Nephron progenitor cell (in vitro differentiated cells): Measurements from ENCODE around the gene PTPRD.

ENCODE experiments used
- DNase-seq: peaks from one replicate; pipeline ENCODE4 v3.0.0; 2021
- H3K27ac Mint-ChIP-seq: 2 replicates; pipeline ENCODE4 v1.8.0; 2021; ENCODE audit warnings: mild to moderate bottlenecking, moderate library complexity, mixed read lengths
- H3K27me3 Mint-ChIP-seq: 2 replicates; pipeline ENCODE4 v1.8.0; 2021; ENCODE audit warnings: mild to moderate bottlenecking, low read depth, mixed read lengths; ENCODE audit not compliant: poor library complexity
- H3K36me3 Mint-ChIP-seq: 2 replicates; pipeline ENCODE4 v1.8.0; 2021; ENCODE audit warnings: low read depth, mixed read lengths
- H3K4me1 Mint-ChIP-seq: 2 replicates; pipeline ENCODE4 v1.8.0; 2021; ENCODE audit warnings: mixed read lengths
- H3K4me3 Mint-ChIP-seq: 2 replicates; pipeline ENCODE4 v1.8.0; 2021; ENCODE audit warnings: mild to moderate bottlenecking, moderate library complexity, mixed read lengths
- H3K9me3 Mint-ChIP-seq: 2 replicates; pipeline ENCODE4 v1.8.0; 2021; ENCODE audit warnings: mild to moderate bottlenecking, moderate library complexity, mixed read lengths
- TF ChIP-seq, protein P1 (sequence below): fragments of 200-600 bp; sonication (generic); IDR thresholded peaks from 2 replicates; pipeline ENCODE4 v1.5.0; 2021; ENCODE audit warnings: antibody characterized with exemption

The PTPRD gene

DNA sequence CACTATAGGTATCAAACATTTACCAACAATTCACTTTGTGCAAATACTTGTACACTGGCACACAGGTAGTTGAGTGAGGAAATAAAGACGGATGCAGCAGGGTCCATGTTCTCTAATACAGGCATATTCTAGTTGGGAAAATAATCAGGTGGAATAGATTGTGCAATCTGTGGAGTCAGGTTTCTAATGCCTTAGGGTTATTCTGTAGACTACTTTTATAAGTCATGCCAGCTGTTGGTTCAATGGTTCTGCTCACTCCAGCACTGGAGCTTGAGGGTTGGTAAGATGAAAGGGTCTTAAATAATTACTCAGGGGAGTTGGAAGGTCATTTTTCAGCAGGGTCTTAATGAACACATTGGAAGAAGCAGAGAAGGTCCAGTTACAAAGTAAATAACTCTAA is 2123.0 kb downstream of the PTPRD start:
- TF ChIP-seq, protein P1, sequence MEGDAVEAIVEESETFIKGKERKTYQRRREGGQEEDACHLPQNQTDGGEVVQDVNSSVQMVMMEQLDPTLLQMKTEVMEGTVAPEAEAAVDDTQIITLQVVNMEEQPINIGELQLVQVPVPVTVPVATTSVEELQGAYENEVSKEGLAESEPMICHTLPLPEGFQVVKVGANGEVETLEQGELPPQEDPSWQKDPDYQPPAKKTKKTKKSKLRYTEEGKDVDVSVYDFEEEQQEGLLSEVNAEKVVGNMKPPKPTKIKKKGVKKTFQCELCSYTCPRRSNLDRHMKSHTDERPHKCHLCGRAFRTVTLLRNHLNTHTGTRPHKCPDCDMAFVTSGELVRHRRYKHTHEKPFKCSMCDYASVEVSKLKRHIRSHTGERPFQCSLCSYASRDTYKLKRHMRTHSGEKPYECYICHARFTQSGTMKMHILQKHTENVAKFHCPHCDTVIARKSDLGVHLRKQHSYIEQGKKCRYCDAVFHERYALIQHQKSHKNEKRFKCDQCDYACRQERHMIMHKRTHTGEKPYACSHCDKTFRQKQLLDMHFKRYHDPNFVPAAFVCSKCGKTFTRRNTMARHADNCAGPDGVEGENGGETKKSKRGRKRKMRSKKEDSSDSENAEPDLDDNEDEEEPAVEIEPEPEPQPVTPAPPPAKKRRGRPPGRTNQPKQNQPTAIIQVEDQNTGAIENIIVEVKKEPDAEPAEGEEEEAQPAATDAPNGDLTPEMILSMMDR, result no peak
- Mint-ChIP-seq H3K27ac (peak overlapping the region; percentile 6), H3K36me3 (peaks cover 68% of the 10 kb centered on the region), H3K9me3 (no peaks in the 10 kb centered on the region), H3K4me3 (no peak overlapping the region), H3K4me1 (peaks cover 15% of the 10 kb centered on the region), H3K27me3 (no peaks in the 10 kb centered on the region)
- DNase-seq, result no peak

DNA sequence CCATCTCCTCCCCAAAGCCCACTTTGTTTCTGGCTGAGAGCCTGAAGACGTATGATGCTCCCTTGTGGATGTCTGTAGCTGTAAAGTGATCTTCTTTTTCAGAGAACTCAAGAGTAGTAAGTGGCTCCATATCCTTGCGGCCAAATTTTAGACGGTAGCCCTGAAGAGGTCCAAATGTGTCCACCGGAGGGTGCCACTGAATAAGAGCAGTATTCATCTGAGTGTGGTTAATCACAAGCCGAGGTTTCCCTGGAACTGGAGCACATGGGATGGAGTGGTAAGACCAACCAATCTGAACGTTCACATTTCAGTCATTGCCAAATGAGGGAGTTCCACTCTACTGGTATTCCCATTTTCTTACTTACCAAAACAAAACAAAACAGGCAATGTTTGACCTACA is 2126.7 kb downstream of the PTPRD start:
- Mint-ChIP-seq H3K36me3 (peaks cover 72% of the 10 kb centered on the region), H3K27ac (no peak overlapping the region), H3K4me3 (no peak overlapping the region), H3K9me3 (peaks cover 8% of the 10 kb centered on the region), H3K27me3 (no peaks in the 10 kb centered on the region), H3K4me1 (peaks cover 15% of the 10 kb centered on the region)
- peak; percentile 21 for DNase-seq
- TF ChIP-seq, protein P1, result peak; percentile 33

DNA sequence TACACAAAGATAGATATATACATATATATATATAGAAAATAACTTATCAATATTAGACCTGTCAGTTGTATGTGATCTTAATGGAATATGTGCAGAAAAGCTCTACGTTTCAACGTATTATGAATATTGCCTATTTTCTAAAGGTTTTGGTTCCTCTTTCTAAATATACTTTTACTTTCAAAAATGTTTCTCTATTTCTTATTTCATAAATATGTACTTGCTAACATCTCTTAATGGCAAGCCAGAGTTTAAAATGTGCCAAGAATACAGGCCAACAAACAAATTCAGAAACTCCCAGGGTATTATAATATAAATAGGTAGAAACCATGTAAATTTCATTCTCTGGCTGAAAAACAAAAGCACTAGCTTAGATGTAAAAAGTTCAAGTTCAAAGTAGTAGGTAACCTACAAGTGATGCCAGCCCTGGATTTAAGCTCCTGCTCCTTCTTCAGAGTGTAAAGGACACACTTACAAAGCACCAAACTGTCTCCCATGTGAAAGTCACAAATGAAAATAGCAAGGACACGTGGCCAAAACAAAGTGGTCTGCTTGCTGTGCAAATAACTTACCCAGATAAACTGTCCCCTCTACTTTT is 2128.1 kb downstream of the PTPRD start:
- no peak for DNase-seq
- Mint-ChIP-seq H3K27ac (no peak overlapping the region), H3K27me3 (no peaks in the 10 kb centered on the region), H3K4me1 (peaks cover 15% of the 10 kb centered on the region), H3K4me3 (no peak overlapping the region), H3K36me3 (peaks cover 75% of the 10 kb centered on the region), H3K9me3 (peaks cover 8% of the 10 kb centered on the region)
- TF ChIP-seq, protein P1, result no peak

DNA sequence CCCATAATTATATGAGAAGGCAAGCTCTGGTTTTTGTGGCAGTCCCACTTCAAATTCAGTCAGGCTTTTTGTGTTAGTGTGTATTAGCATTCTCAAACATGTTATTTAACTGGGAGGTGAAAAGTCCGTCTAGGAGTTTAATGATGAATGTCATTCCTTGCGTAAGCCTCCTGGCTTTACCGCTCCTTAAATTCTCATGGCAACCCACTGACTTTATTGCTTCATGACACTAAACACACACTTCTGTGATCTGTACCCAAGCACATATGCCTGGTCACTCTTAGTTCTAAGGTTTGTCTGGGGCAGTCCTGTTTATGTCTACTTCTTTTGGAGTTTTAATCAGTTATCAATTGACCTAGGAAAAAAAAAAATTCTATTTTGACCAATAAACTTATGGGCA is 2135.4 kb downstream of the PTPRD start:
- Mint-ChIP-seq H3K27ac (no peak overlapping the region), H3K4me3 (no peak overlapping the region), H3K9me3 (peaks cover 12% of the 10 kb centered on the region), H3K36me3 (peaks cover 38% of the 10 kb centered on the region), H3K27me3 (no peaks in the 10 kb centered on the region), H3K4me1 (peaks cover 21% of the 10 kb centered on the region)
- DNase-seq, result no peak
- TF ChIP-seq, protein P1, result no peak

DNA sequence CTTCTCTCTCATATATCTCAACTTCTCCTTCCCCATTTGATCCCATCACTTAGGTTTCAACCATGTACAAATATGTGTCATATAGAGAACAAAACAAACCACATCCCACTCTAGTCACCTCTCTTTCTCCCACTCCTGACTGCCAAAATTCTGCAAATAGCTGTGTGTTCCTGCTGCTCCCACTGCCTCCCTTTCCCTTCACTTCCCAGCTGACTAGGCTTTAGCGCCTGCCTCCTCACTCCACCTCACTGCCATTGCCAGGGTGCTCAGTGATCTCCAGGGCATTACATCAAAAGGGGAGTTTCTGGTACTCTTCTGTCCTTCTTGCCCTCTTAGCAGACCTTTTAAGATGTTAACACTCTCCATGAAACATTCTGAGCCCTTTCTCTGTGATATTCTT is 2137.9 kb downstream of the PTPRD start:
- H3K9me3 Mint-ChIP-seq, result peaks cover 3% of the 10 kb centered on the region
- H3K27ac Mint-ChIP-seq, result no peak overlapping the region
- H3K4me3 Mint-ChIP-seq, result no peak overlapping the region
- H3K4me1 Mint-ChIP-seq, result peaks cover 15% of the 10 kb centered on the region
- no peaks in the 10 kb centered on the region for H3K27me3 Mint-ChIP-seq
- H3K36me3 Mint-ChIP-seq, result peaks cover 40% of the 10 kb centered on the region
- no peak for DNase-seq
- TF ChIP-seq, protein P1, result no peak

DNA sequence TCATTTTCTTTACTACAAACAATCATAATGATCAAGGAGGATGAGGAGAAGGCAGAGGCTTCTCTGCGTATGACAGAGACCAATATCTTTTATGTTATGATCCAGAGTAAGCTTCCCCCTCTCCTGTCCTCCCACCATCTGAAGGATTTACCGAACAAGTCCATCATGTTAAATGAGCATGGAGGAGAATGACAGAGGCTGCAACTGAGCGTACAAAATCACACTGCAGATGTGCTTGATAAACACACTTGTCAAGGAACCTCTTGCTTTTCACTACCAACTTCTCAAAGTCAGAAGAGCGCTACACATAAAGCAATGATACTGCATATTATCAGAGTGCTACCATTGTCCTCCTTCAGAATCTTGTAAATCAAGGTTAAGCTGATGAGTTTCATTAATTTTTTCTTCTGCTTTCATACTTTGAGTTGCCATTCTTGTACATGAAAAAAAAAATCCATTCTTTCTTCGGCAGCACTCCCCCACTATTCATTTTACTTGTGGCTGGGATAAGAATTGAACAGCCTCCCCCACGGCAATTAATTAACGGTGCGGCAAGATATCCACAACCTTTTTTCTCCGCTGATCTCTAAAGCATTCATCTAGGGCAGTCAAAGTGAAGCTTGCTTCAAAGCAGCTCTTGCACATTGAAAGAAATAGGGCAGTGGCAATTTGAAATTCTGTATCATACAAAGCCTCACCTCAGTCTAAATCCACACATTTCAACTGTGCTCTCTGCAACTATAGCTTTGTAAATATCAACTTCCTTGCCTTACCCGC is 2139.4 kb downstream of the PTPRD start:
- Mint-ChIP-seq H3K9me3 (peaks cover 3% of the 10 kb centered on the region), H3K36me3 (peaks cover 36% of the 10 kb centered on the region), H3K4me1 (peaks cover 10% of the 10 kb centered on the region), H3K4me3 (no peak overlapping the region), H3K27me3 (no peaks in the 10 kb centered on the region), H3K27ac (no peak overlapping the region)
- TF ChIP-seq, protein P1, result no peak
- no peak for DNase-seq
